B cell (primary cell): ENCODE data around the gene GLTP. TPM values are rescaled to one million over a fixed set of nuclear protein-coding genes. Genes with fewer than 3 reads are reported as not detected.

ENCODE experiments used
- ATAC-seq: fragments of 200-7000 bp; cut with Tn5 transposase; one replicate; pipeline ENCODE4 v1.10.0; 2021; ENCODE audit warnings: low read depth, mild to moderate bottlenecking, moderate number of reproducible peaks, moderate library complexity
- CTCF ChIA-PET: fragments of 350-600 bp; sonication (Branson Sonifier 250); formaldehyde crosslinking; loops from one replicate; lab custom pipeline; 2021; ENCODE audit warnings: antibody characterized with exemption, inconsistent platforms; lab: Charles Lee
- POLR2A ChIA-PET: fragments of 350-600 bp; sonication (Branson Sonifier 250); formaldehyde crosslinking; loops from one replicate; lab custom pipeline; 2021; ENCODE audit warnings: antibody characterized with exemption; lab: Charles Lee
- DNase-seq: peaks from one replicate; pipeline ENCODE4 v3.0.0; 2013
- H2AFZ ChIP-seq: 2 replicates; pipeline ENCODE4 v1.6.1; 2012; ENCODE audit warnings: mild to moderate bottlenecking, low read depth, low read length; ENCODE audit not compliant: insufficient read depth, poor library complexity, severe bottlenecking
- H3K27ac ChIP-seq, 2 donors: 1 replicate in 1 of 2; 2 replicates in 1 of 2; pipeline ENCODE4 v1.5.1; 2012 to 2013; ENCODE audit warnings: low read length in 2 of 2, mild to moderate bottlenecking in 2 of 2, moderate library complexity in 1 of 2
- H3K27me3 ChIP-seq, 4 experiments: fragments of 200-600 bp in 1 of 4; sonication (generic) in 1 of 4; replicated peaks in 1 of 4; 1 replicate in 2 of 4; 2 replicates in 2 of 4; pipeline versions ENCODE4 v1.6.1 to v1.7.0; 2013 to 2016; ENCODE audit warnings: low read length in 3 of 4, mild to moderate bottlenecking in 2 of 4, mixed read lengths in 1 of 4, moderate library complexity in 1 of 4; ENCODE audit not compliant: insufficient read depth in 4 of 4, control insufficient read depth in 3 of 4; ENCODE audit errors: control extremely low read depth in 1 of 4
- H3K36me3 ChIP-seq, 2 experiments: replicated peaks in 1 of 2; 1 replicate in 1 of 2; 2 replicates in 1 of 2; pipeline versions ENCODE4 v1.6.1 to v1.7.1; 2013; ENCODE audit warnings: low read length in 1 of 2; ENCODE audit not compliant: insufficient read depth in 2 of 2, control insufficient read depth in 1 of 2; ENCODE audit errors: control extremely low read depth in 1 of 2, extremely low read depth in 1 of 2
- H3K4me1 ChIP-seq, 2 donors: fragments of 200-600 bp in 1 of 2; sonication (generic) in 1 of 2; 1 replicate in 1 of 2; 2 replicates in 1 of 2; pipeline versions ENCODE4 v1.5.1 to v1.6.1; 2013 to 2017; ENCODE audit warnings: low read length in 2 of 2; ENCODE audit not compliant: control insufficient read depth in 2 of 2, insufficient read depth in 2 of 2
- H3K4me2 ChIP-seq: replicated peaks from 2 replicates; pipeline ENCODE3; 2012; ENCODE audit warnings: mild to moderate bottlenecking, low read depth, low read length; ENCODE audit not compliant: poor library complexity, severe bottlenecking
- H3K4me3 ChIP-seq, 5 experiments: fragments of 200-600 bp in 1 of 5; sonication (generic) in 1 of 5; 1 replicate in 3 of 5; 2 replicates in 2 of 5; pipeline versions ENCODE4 v1.5.1 to v1.7.0; 2011 to 2016; ENCODE audit warnings: low read length in 4 of 5, mild to moderate bottlenecking in 4 of 5, low read depth in 2 of 5, control low read depth in 1 of 5, moderate library complexity in 1 of 5; ENCODE audit not compliant: insufficient read depth in 1 of 5; ENCODE audit errors: control extremely low read depth in 1 of 5, extremely low read depth in 1 of 5
- H3K79me2 ChIP-seq: fragments of 200-600 bp; sonication (generic); one replicate; pipeline ENCODE4 v1.6.0; 2016; ENCODE audit warnings: low read length; ENCODE audit not compliant: control insufficient read depth, insufficient read depth
- H3K9ac ChIP-seq: fragments of 200-600 bp; sonication (generic); 2 replicates; pipeline ENCODE4 v1.6.1; 2017; ENCODE audit warnings: mild to moderate bottlenecking, low read length, moderate library complexity
- H3K9me3 ChIP-seq, 3 donors: one replicate each; pipeline versions ENCODE4 v1.6.1 to v1.7.1; 2013; ENCODE audit warnings: low read length in 2 of 3; ENCODE audit not compliant: control insufficient read depth in 2 of 3, insufficient read depth in 1 of 3; ENCODE audit errors: control extremely low read depth in 1 of 3
- H4K20me1 ChIP-seq: 2 replicates; pipeline ENCODE4 v1.6.0; 2012; ENCODE audit warnings: mild to moderate bottlenecking, low read length; ENCODE audit not compliant: insufficient read depth, control insufficient read depth, poor library complexity, severe bottlenecking
- H3K27ac Mint-ChIP-seq: one replicate; pipeline ENCODE4 v1.8.0; 2021; ENCODE audit warnings: mixed read lengths
- H3K27me3 Mint-ChIP-seq: one replicate; pipeline ENCODE4 v1.8.0; 2021; ENCODE audit warnings: mixed read lengths
- H3K4me1 Mint-ChIP-seq: one replicate; pipeline ENCODE4 v1.8.0; 2021; ENCODE audit warnings: mixed read lengths
- H3K4me3 Mint-ChIP-seq: one replicate; pipeline ENCODE4 v1.8.0; 2021; ENCODE audit warnings: mixed read lengths
- H3K9me3 Mint-ChIP-seq: one replicate; pipeline ENCODE4 v1.8.0; 2022; ENCODE audit warnings: mixed read lengths; ENCODE audit not compliant: insufficient read depth
- CTCF ChIP-seq: fragments of 200-600 bp; IDR thresholded peaks from one replicate; pipeline ENCODE4 v1.8.0; 2022; ENCODE audit warnings: antibody characterized with exemption, mild to moderate bottlenecking
- EZH2 ChIP-seq: IDR thresholded peaks from 2 replicates; pipeline ENCODE4 v1.6.1; 2012; ENCODE audit warnings: borderline replicate concordance, low read depth, mild to moderate bottlenecking, moderate library complexity, low read length; ENCODE audit not compliant: insufficient read depth, poor library complexity, severe bottlenecking
- WGBS: methylation state at CpG from one replicate; pipeline ENCODE4 v1.1.5; 2013; ENCODE audit warnings: missing lambda C conversion rate; ENCODE audit not compliant: insufficient coverage; 5-methylcytosine and 5-hydroxymethylcytosine counted together
- intact Hi-C: fragments of 100-400 bp; cut with micrococcal nuclease; formaldehyde crosslinking; loops from one replicate; pipeline ENCODE4 v1.10.0; 2022
- polyA plus RNA-seq: library from polyadenylated mRNA; depleted of rRNA; stranded (reverse); fragments of >200 nt; gene quantifications from 2 replicates; pipeline ENCODE4 v1.2.3, GENCODE V29; 2012
- total RNA-seq, 2 donors: library from RNA; stranded (reverse); fragments of 120-200 nt in 1 of 2; gene quantifications; 1 replicate in 1 of 2; 2 replicates in 1 of 2; pipeline versions ENCODE4 v1.2.3 to v1.2.4, GENCODE V29; 2013 to 2022

GLTP gene
- total and polyA plus RNA-seq, 2 donors (not counting 1 experiment from before 2014, with no cell fraction given) = 18.7 to 24.9 TPM

GRCh38 chr12:109890620-109891170 lies 10.4 kb upstream of the GLTP start:
- peak overlapping the region in 1 of 2 donors; percentile 11 for H3K27ac ChIP-seq
- no peaks in the 10 kb centered on the region for H3K9me3 ChIP-seq
- no peak overlapping the region for H3K4me3 Mint-ChIP-seq
- H2AFZ ChIP-seq = peak overlapping the region; percentile 11
- no peaks in the 10 kb centered on the region for H3K27me3 Mint-ChIP-seq
- DNase-seq (no peak), ATAC-seq (no peak)
- CTCF ChIA-PET = interaction anchor here (0.8 to 1.1 kb wide), 2 partner anchors 10 to 37 kb away, joined by 3 read pairs; partner anchors contain the start of gene GLTP
- no peak overlapping the region for H3K4me3 ChIP-seq
- TF ChIP-seq CTCF = no peak
- TF ChIP-seq EZH2 = no peak
- intact Hi-C loops = no loop called here
- H3K79me2 ChIP-seq = no peaks in the 10 kb centered on the region
- H3K4me1 Mint-ChIP-seq = peaks cover 49% of the 10 kb centered on the region
- H3K36me3 ChIP-seq = no peaks in the 10 kb centered on the region
- peaks cover 47 to 51% of the 10 kb centered on the region in 2 donors for H3K4me1 ChIP-seq
- no peak overlapping the region for H3K9ac ChIP-seq
- POLR2A ChIA-PET = no interaction called here
- H3K27me3 ChIP-seq = no peaks in the 10 kb centered on the region
- no peaks in the 10 kb centered on the region for H3K9me3 Mint-ChIP-seq
- 94% methylated on average over 9 of the region's 13 CpGs for WGBS
- H3K4me2 ChIP-seq = no peak overlapping the region
- H3K27ac Mint-ChIP-seq = peak overlapping the region; percentile 56
- no peaks in the 10 kb centered on the region for H4K20me1 ChIP-seq
